SH-SY5Y (cell line): Measurements from ENCODE around the gene FOXE1.

Source experiments
- GATA2 ChIP-seq: IDR thresholded peaks from 2 replicates; pipeline ENCODE4 v1.6.1; 2011; ENCODE audit warnings: mild to moderate bottlenecking, low read depth, low read length
- GATA3 ChIP-seq: IDR thresholded peaks from 2 replicates; pipeline ENCODE4 v1.6.1; 2011; ENCODE audit warnings: low read depth, mild to moderate bottlenecking, low read length, moderate library complexity

DNA sequence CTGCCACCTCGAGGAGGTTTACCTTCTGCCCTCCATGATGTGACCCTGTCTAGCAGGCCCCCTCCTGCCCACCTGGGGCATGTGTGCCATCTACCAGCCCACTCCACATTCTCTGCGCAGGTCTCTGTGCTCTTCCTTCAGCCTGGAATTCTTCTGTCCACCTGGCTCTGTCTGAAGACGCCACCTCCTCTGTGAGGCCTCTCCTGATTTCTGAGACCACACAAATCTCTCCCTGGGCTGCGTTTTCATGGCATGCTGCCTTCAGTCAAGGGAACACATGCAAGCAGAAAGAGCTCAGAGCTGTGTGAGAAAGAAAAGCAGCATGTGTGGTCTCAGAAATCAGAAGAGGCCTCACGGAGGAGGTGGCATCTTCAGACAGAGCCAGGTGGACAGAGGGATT, 22.1 kb downstream of the FOXE1 start:
- TF ChIP-seq GATA3 (no peak), GATA2 (no peak)
